ENCODE measurements around the gene ZNF664.

The ZNF664 gene

GRCh38 chr12:124019115-124019514 is 46.1 kb downstream of the ZNF664 start:
- H4K12ac ChIP-seq (ENCODE audit: low read depth, low read length) = no peak overlapping the region
- H3K14ac ChIP-seq (ENCODE audit: low read length) = no peak overlapping the region
- no peak overlapping the region for H3K9ac ChIP-seq (ENCODE audit: low read length)
- no peak overlapping the region for H2BK12ac ChIP-seq (ENCODE audit: low read length)
- no peak overlapping the region for H3K18ac ChIP-seq (ENCODE audit: low read length)
- no peaks in the 10 kb centered on the region for H3K27me3 ChIP-seq (ENCODE audit: insufficient read depth, low read length)
- no peak overlapping the region for H2AK5ac ChIP-seq (ENCODE audit: low read length)
- no peak overlapping the region for H3K4me2 ChIP-seq (ENCODE audit: low read length)
- no peak overlapping the region for H3K4me3 ChIP-seq (ENCODE audit: low read depth, low read length)
- H3K4ac ChIP-seq (ENCODE audit: low read depth, low read length) = no peak overlapping the region
- no peak overlapping the region for H2BK5ac ChIP-seq (ENCODE audit: low read depth, low read length, poor library complexity)
- H3K27ac ChIP-seq (ENCODE audit: low read depth, low read length) = no peak overlapping the region
- peaks cover 0 to 7% of the 10 kb centered on the region in 2 experiments for H3K36me3 ChIP-seq (ENCODE audit: control insufficient read depth in 1 of 2, insufficient read depth in 2 of 2, low read length in 2 of 2)
- H3K79me1 ChIP-seq (ENCODE audit: low read length) = no peaks in the 10 kb centered on the region
- H3K9me3 ChIP-seq (ENCODE audit: insufficient read depth, low read depth, low read length) = no peaks in the 10 kb centered on the region
- peaks cover 0 to 1% of the 10 kb centered on the region in 2 experiments for H3K4me1 ChIP-seq (ENCODE audit: control insufficient read depth in 1 of 2, insufficient read depth in 2 of 2, low read length in 2 of 2)
- H4K8ac ChIP-seq (ENCODE audit: low read depth, low read length) = no peak overlapping the region
- H4K91ac ChIP-seq (ENCODE audit: low read depth, low read length) = no peak overlapping the region
- H3K79me2 ChIP-seq (ENCODE audit: control insufficient read depth, insufficient read depth, low read length, poor library complexity) = no peaks in the 10 kb centered on the region
- H3K23ac ChIP-seq (ENCODE audit: low read length) = no peak overlapping the region
- no peak for DNase-seq
- no peak overlapping the region for H2BK120ac ChIP-seq (ENCODE audit: insufficient read depth, low read length, poor library complexity)
- H2AFZ ChIP-seq (ENCODE audit: insufficient read depth, low read length, poor library complexity) = no peak overlapping the region

GRCh38 chr12:124020514-124020949 is 47.5 kb downstream of the ZNF664 start:
- Histone ChIP-seq H3K14ac (ENCODE audit: low read length) (no peak overlapping the region), H3K4me2 (ENCODE audit: low read length) (no peak overlapping the region), H3K9me3 (ENCODE audit: insufficient read depth, low read depth, low read length) (no peaks in the 10 kb centered on the region), H2AFZ (ENCODE audit: insufficient read depth, low read length, poor library complexity) (no peak overlapping the region), H3K79me2 (ENCODE audit: control insufficient read depth, insufficient read depth, low read length, poor library complexity) (no peaks in the 10 kb centered on the region), H3K23ac (ENCODE audit: low read length) (no peak overlapping the region), H4K91ac (ENCODE audit: low read depth, low read length) (no peak overlapping the region), H4K8ac (ENCODE audit: low read depth, low read length) (no peak overlapping the region), H3K27me3 (ENCODE audit: insufficient read depth, low read length) (no peaks in the 10 kb centered on the region), H3K27ac (ENCODE audit: low read depth, low read length) (no peak overlapping the region), H4K12ac (ENCODE audit: low read depth, low read length) (no peak overlapping the region), H2BK12ac (ENCODE audit: low read length) (no peak overlapping the region), H2BK120ac (ENCODE audit: insufficient read depth, low read length, poor library complexity) (no peak overlapping the region), H3K18ac (ENCODE audit: low read length) (no peak overlapping the region), H2AK5ac (ENCODE audit: low read length) (no peak overlapping the region), H3K4me1 (ENCODE audit: control insufficient read depth in 1 of 2, insufficient read depth in 2 of 2, low read length in 2 of 2) (peaks cover 0 to 5% of the 10 kb centered on the region in 2 experiments), H3K4me3 (ENCODE audit: low read depth, low read length) (no peak overlapping the region), H2BK5ac (ENCODE audit: low read depth, low read length, poor library complexity) (no peak overlapping the region), H3K36me3 (ENCODE audit: control insufficient read depth in 1 of 2, insufficient read depth in 2 of 2, low read length in 2 of 2) (peaks cover 0 to 3% of the 10 kb centered on the region in 2 experiments), H3K9ac (ENCODE audit: low read length) (no peak overlapping the region), H3K4ac (ENCODE audit: low read depth, low read length) (no peak overlapping the region), H3K79me1 (ENCODE audit: low read length) (no peaks in the 10 kb centered on the region)
- WGBS (ENCODE audit: extremely low coverage, insufficient coverage, insufficient read length) = no CpG with 5 or more reads among the region's 2 CpGs
- DNase-seq = no peak

- Histone ChIP-seq H3K18ac (ENCODE audit: low read length) (no peak overlapping the region), H3K4me1 (ENCODE audit: control insufficient read depth in 1 of 2, insufficient read depth in 2 of 2, low read length in 2 of 2) (peaks cover 3 to 5% of the 10 kb centered on the region in 2 experiments), H3K9me3 (ENCODE audit: insufficient read depth, low read depth, low read length) (no peaks in the 10 kb centered on the region), H2BK12ac (ENCODE audit: low read length) (no peak overlapping the region), H4K12ac (ENCODE audit: low read depth, low read length) (no peak overlapping the region), H2BK5ac (ENCODE audit: low read depth, low read length, poor library complexity) (no peak overlapping the region), H2AK5ac (ENCODE audit: low read length) (no peak overlapping the region), H3K79me2 (ENCODE audit: control insufficient read depth, insufficient read depth, low read length, poor library complexity) (no peaks in the 10 kb centered on the region), H2AFZ (ENCODE audit: insufficient read depth, low read length, poor library complexity) (no peak overlapping the region), H3K23ac (ENCODE audit: low read length) (no peak overlapping the region), H3K4me3 (ENCODE audit: low read depth, low read length) (no peak overlapping the region), H3K36me3 (ENCODE audit: control insufficient read depth in 1 of 2, insufficient read depth in 2 of 2, low read length in 2 of 2) (no peaks in the 10 kb centered on the region), H3K4me2 (ENCODE audit: low read length) (no peak overlapping the region), H4K8ac (ENCODE audit: low read depth, low read length) (no peak overlapping the region), H3K79me1 (ENCODE audit: low read length) (peaks cover 3% of the 10 kb centered on the region), H3K27ac (ENCODE audit: low read depth, low read length) (no peak overlapping the region), H3K9ac (ENCODE audit: low read length) (no peak overlapping the region), H3K27me3 (ENCODE audit: insufficient read depth, low read length) (no peaks in the 10 kb centered on the region), H4K91ac (ENCODE audit: low read depth, low read length) (no peak overlapping the region), H2BK120ac (ENCODE audit: insufficient read depth, low read length, poor library complexity) (no peak overlapping the region), H3K14ac (ENCODE audit: low read length) (no peak overlapping the region), H3K4ac (ENCODE audit: low read depth, low read length) (no peak overlapping the region)
- DNase-seq = no peak
- no CpG with 5 or more reads among the region's 3 CpGs for WGBS (ENCODE audit: extremely low coverage, insufficient coverage, insufficient read length)
These were observed 48.0 kb downstream of the ZNF664 start for GRCh38 chr12:124021007-124021406.

GRCh38 chr12:124022161-124022560 is 49.1 kb downstream of the ZNF664 start:
- no peak overlapping the region for H3K18ac ChIP-seq (ENCODE audit: low read length)
- peaks cover 3% of the 10 kb centered on the region for H3K79me1 ChIP-seq (ENCODE audit: low read length)
- no peaks in the 10 kb centered on the region for H3K36me3 ChIP-seq (ENCODE audit: control insufficient read depth in 1 of 2, insufficient read depth in 2 of 2, low read length in 2 of 2)
- H3K9ac ChIP-seq (ENCODE audit: low read length) = no peak overlapping the region
- no peak overlapping the region for H3K4me3 ChIP-seq (ENCODE audit: low read depth, low read length)
- H2AFZ ChIP-seq (ENCODE audit: insufficient read depth, low read length, poor library complexity) = no peak overlapping the region
- H3K4ac ChIP-seq (ENCODE audit: low read depth, low read length) = no peak overlapping the region
- no peak overlapping the region for H4K12ac ChIP-seq (ENCODE audit: low read depth, low read length)
- H2BK120ac ChIP-seq (ENCODE audit: insufficient read depth, low read length, poor library complexity) = no peak overlapping the region
- no peak overlapping the region for H3K4me2 ChIP-seq (ENCODE audit: low read length)
- H3K27me3 ChIP-seq (ENCODE audit: insufficient read depth, low read length) = no peaks in the 10 kb centered on the region
- H4K8ac ChIP-seq (ENCODE audit: low read depth, low read length) = no peak overlapping the region
- no peak for DNase-seq
- no peak overlapping the region for H3K27ac ChIP-seq (ENCODE audit: low read depth, low read length)
- H2BK5ac ChIP-seq (ENCODE audit: low read depth, low read length, poor library complexity) = no peak overlapping the region
- H3K23ac ChIP-seq (ENCODE audit: low read length) = no peak overlapping the region
- H3K4me1 ChIP-seq (ENCODE audit: control insufficient read depth in 1 of 2, insufficient read depth in 2 of 2, low read length in 2 of 2) = peaks cover 5 to 8% of the 10 kb centered on the region in 2 experiments
- H3K79me2 ChIP-seq (ENCODE audit: control insufficient read depth, insufficient read depth, low read length, poor library complexity) = no peaks in the 10 kb centered on the region
- no peak overlapping the region for H2AK5ac ChIP-seq (ENCODE audit: low read length)
- no peaks in the 10 kb centered on the region for H3K9me3 ChIP-seq (ENCODE audit: insufficient read depth, low read depth, low read length)
- WGBS (ENCODE audit: extremely low coverage, insufficient coverage, insufficient read length) = no CpG with 5 or more reads among the region's 3 CpGs
- H3K14ac ChIP-seq (ENCODE audit: low read length) = no peak overlapping the region
- H4K91ac ChIP-seq (ENCODE audit: low read depth, low read length) = no peak overlapping the region
- H2BK12ac ChIP-seq (ENCODE audit: low read length) = no peak overlapping the region
